GM21825 (cell line): Measurements from ENCODE around the gene MEPCE.
"Not testable (repeated sequence)": the region's sequence is repeated elsewhere in the genome, so short reads cannot be mapped to it uniquely, and the experiment has no call there.

Experiments
- ATAC-seq: cut with Tn5 transposase; IDR thresholded peaks from one replicate; pipeline ENCODE4 v1.9.1; 2021; ENCODE audit warnings: mild to moderate bottlenecking, moderate library complexity; ENCODE audit not compliant: unreplicated experiment

Gene MEPCE

DNA sequence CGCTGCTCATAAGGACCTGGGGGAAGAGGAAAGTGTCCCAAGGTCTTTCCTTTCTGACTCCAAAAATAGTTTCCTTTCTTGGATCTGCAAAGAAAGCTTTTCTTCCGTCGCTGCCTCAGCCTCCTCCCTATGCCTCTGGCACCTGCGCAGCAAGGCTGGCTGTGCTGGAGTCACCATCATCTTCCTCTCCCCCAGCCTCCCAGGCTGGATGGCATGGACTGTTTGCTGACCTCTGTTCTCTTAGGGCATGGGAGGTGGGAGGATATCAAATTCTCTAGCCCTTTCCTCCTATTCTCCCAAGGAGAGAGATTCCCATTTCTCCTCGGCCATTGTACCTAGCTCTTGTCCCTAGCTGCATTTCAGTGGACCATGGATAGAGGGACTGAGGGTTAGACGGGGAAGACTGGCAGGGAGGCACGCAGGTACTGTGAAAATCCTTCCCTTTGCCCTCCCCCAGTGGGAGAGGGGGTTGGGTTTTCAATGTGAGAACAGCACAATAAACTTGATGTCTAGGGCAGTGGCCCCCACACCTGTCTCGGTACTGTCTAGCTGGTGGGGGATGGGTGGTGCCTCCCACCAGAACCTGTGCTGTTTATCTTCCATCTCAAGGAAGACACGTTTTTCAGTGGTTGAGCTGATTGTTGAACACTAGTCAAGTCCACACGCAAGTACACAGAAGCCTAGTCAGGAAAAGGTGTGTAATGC is 4.1 kb downstream of the MEPCE start:
- no peak for ATAC-seq

DNA sequence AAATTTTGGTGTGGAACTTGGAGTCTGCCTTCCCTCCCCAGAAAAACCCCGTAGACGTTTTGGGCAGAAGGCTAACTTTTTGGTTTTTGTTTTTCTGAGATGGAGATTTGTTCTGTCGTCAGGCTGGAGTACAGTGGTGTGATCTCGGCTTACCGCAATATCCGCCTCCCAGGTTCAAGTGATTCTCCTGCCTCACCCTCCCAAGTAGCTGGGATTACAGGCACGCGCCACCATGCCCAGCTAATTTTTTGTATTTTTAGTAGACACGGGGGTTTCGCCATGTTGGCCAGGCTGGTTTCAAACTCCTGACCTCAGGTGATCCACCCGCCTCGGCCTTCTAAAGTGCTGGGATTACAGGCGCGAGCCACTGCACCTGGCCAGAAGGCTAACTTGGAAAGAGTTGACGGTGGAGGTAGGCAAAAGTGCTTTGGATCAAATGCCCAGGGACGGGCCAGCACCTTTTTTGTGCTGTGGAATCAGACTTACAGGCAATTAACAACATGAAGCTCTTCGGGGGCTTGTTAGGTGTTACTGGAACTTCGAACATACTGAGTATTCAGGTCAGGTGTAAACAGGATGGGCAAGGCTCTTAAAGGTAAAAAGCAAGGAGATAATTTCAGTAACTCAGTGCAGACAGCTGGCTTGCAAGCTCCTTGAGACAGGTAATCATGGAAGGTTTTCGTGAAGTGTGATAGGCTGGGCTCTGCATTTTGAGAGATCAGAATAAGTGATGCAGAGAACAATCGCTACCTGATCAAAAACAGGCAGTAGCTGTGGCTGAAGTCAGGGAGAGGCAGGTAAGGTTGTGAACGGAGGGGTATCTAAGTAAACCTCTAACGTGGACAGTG is 4.9 kb downstream of the MEPCE start:
- ATAC-seq, result no peak

DNA sequence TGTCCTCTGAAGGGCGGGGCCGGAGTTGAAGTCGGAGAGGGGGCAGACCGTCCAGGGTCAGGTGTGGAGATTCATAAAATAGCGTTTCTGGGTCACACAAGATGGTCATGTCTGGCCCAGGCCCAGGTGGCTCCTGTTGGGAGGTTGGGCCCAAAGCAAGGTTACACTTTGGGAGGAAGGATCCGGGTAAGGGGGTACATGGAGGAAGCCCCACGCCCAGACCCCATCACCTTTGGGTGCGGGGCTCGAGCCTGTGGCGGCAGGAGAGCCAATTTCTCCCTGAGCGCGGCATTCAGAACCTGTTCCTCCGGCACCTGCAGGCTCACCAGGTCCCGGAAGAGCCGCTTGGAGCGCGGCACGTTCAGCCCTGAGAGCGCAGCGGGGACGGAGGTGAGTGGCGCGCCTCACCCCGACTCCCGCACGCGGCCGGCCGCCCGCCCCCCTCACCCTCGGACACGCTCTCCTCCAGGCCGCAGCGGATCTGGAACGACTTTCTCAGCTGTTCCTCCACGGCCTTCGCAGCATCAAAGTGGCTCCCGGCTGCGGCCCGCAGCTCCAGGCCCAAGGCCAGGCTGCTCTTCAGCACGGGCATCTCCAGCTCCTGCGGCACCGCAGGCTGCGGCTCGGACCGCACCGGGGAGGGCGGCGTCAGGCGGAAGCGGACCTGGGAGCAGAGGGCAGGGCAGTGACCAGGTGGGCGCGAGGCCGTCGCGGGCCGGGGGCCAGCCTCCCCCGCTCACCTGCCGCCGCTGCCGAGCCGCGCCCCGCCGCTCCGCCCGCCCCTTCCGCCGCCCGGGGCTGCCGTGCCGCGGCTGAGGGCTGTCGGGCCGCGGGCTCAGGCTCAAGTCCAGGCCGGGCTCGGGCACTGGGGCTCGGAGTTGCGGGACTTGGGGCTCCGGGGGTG is 6.0 kb downstream of the MEPCE start:
- ATAC-seq, result peak; percentile 27

DNA sequence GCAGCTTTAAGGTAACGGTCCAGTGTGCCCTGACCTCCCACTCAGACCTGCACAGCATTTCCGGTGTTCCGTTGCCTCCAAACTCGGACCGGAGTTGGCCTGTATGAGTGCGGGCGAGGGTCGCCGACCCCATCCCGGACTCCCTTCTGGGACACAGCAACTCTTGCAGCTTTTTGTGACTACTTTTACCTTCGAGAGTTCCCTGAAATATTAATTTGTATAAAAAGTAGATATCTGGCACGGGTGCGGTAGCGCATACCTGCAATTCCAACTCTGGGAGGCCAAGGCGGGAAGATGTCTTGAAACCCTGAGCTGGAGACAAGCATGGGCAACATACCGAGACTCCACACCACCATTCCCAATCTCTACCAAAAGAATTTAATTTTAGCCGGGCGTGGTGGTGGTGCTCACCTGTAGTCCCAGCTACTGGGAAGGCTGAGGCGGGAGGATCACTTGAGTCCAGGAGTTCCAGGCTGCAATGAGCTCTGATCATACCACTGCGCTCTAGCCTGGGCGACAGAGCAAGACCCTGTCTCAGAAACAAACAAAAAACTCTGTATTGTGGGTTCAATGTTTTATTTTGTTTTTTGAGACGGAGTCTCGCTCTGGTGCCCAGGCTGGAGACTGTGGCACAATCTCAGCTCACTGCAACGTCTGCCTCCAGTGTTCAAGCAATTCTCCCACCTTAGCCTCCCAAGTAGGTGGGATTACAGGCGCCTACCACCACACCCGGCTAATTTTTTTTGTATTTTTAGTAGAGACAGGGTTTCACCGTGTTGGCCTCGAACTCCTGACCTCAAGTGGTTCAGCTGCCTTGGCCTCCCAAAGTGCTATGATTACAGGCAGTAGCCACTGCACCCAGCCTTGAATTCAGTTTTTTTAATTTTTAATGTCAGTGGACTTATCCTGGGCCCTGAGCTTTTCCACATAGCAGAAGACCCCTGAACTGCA is 7.8 kb downstream of the MEPCE start:
- ATAC-seq, result no peak

DNA sequence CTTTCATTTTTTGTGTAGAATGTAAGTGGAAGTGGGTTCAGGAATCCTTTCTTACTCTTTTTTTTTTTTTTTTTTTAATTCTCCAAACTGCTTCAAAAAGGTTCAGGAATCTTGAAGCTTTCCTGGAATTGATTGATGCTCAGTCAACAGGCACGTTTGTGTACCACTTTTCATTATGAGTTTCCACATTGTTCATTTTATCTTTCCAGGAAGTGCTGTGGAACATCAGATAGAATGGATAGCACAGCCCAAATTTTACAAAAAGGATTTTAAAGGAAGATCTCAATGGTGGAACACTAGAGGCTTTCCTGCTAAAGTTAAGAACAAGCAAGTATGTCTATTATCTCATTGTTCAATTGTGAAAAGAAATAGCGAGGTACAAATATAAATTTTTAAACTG is 8.5 kb downstream of the MEPCE start:
- no peak for ATAC-seq

DNA sequence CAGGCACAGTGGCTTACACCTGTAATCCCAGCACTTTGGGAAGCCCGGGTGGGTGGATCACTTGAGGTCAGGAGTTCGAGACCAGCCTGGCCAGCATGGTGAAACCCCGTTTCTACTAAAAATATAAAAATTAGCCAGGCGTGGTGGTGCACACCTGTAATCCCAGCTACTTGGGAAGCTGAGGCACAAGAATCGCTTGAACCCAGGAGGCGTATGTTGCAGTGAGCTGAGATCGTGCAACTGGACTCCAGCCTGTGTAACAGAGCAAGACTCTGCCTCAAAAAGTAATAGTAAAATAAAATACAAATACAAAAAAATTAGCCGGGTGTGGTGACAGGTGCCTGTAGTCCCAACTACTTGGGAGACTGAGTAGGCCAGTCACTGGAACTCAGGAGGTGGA is 9.1 kb downstream of the MEPCE start:
- not testable (repeated sequence) for ATAC-seq

DNA sequence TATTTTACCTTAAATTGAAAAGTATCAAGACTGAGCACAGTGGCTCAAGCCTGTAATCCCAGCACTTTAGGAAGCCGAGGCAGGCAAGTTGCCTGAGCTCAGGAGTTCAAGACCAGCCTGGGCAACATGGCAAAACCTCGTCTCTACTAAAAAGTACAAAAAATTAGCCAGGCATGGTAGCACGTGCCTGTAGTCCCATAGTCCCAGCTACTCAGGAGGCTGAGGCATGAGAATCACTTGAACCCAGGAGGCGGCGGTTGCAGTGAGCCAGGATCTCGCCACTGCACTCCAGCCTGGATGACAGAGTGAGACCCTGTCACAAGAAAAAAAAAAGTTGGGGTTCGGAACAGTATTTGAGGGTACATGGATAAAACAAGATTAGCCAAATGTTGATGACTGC is 9.6 kb downstream of the MEPCE start:
- ATAC-seq, result not testable (repeated sequence)

DNA sequence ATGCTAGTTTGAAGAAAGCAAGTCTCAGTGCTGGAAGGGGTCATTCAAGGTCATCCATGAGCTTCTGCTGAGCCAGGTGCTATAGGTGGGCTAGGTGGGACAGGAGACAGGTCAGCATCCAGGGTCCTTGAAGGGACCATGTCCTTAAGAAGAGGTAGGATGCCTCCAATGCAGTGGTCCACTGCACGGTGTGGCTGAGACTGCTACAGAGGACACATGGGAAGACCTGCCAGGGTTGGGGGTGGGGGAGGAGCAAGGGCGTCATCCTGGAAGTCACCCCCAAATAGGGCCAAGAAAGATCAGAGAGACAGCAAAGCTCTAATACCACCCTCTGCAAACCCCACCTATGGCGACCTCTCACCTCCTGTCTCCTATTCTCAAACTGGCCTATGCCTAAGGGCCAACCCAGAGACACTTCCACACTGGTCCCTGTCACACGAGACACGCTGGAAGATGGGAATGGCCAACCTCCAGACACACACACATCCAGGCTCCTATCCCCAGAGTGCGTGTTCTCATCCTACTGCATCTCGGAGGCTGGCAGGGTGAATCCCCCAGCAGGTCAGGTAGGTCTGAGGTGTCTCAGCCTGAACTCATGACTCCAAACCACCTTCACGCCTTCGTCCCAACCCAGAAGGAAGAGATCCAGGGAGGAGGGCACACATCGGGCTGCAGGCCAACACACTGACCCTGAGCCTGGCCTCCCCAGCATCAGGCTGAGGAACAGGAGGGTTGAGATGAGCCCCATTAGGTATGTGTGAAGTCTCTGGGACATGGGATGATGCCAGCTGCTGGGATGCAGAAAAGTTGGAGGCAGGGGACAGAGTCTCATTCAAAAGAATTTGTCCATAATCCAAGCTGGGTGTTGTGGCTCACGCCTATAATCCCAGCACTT is 12.3 kb downstream of the MEPCE start:
- ATAC-seq, result no peak

DNA sequence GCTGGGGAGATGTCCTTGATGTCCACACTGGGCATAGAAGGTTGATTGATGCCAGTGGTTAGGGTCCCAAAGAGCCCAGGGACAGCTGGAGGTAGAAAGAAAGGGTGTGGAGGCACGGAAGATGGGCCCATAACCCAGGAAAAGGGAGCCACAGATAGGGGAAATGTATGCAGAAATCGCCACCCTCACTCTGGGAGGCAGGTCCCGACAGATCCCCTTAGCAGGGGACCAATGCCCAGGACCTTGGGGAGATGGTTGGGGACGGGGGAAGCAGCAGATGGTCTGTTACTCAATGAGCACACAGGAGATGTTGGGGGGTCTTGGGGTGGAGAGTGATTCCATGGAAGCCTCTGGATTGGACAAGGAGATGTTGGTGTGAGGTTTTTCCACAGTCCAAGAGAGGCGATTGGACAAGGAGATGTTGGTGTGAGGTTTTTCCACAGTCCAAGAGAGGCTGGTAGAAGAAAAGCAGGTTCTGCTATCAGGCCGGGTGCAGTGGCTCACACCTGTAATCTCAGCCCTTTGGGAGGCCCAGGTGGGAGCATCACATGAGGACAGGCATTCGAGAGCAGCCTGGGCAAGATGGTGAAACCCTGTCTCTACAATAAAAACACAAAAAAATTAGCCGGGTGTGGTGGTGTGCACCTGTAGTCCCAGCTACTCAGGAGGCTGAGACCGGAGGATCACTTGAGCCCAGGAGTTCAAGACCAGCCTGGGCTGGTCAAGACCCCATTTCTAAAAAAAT is 13.6 kb downstream of the MEPCE start:
- ATAC-seq, result no peak

DNA sequence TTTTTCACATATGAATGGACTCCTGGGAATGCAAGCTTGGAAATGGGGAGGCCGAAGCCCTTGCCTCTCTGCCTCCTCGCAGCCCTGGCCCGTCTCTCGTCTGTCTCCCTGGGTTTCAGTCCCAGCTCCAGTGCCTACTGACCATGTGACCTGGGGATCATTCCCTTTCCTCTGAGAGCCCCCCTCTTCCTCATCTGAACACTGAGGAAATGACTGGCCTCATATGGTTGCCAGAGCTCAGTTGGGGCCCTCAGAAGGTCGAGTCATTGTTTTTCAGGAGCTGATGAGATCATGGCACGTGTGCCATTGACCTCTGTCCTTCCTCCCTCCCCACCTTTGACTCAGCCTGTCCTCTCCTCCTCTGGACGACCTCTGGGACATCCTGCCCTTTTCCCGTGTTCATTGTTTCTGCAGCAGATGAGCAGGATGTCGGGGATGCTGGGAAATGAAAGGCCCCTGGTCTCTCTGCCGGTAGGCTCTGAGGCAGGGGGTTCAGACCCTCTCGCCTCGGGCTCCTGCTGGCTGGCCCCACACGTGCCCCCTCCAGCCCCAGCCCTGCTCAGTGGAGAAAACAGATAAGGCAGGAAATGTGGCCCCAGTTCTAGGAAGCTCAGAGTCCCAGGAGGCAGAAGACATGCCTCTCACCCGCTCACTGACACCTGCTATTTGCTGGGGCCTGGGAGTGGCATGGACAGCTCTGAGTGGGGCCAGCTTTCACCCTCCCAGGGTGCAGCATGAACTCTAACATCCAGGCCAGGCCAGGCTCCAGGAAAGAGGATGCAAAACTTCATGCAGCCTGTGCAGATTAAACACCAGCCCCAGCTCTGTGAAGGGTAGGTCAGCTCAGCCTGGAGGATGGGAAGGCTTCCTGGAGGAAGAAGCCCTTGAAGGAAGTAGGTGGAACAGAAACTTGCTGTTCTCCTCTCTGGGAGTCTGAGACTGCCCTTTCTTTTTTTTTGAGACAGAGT is 15.0 kb downstream of the MEPCE start:
- no peak for ATAC-seq

DNA sequence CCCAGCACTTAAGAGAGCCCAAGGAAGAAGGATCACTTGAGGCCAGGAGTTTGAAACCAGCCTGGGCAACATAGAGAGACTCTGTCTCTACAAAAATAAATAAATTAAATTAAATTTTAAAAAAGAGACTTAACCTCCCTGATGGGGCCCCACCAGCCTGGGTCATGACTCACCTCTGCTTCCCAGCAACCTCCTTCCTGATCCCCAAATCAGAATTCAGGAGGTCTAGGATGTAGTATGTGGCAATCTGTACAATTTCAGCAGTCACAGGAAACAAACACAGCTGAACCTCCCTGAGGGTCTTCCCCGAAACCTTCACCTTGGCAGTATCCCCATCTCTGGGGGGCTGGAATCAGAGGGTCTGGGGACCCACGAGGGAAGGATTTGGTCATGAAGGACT is 16.4 kb downstream of the MEPCE start:
- ATAC-seq, result no peak

DNA sequence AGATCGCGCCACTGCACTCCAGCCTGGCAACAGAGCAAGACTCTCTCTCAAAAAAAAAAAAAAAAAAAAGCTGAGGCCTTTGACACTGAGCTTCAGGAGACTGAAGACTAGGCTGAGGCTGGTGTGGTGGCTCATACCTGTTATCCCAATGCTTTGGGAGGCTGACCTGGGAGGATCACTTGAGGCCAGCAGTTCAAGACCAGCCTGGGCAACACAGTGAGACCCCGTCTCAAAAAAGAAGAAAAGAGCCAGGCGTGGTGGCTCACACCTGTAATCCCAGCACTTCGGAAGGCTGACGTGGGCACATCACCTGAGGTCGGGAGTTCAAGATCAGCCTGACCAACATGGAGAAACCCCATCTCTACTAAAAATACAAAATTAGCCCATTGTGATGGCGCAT is 17.7 kb downstream of the MEPCE start:
- not testable (repeated sequence) for ATAC-seq

DNA sequence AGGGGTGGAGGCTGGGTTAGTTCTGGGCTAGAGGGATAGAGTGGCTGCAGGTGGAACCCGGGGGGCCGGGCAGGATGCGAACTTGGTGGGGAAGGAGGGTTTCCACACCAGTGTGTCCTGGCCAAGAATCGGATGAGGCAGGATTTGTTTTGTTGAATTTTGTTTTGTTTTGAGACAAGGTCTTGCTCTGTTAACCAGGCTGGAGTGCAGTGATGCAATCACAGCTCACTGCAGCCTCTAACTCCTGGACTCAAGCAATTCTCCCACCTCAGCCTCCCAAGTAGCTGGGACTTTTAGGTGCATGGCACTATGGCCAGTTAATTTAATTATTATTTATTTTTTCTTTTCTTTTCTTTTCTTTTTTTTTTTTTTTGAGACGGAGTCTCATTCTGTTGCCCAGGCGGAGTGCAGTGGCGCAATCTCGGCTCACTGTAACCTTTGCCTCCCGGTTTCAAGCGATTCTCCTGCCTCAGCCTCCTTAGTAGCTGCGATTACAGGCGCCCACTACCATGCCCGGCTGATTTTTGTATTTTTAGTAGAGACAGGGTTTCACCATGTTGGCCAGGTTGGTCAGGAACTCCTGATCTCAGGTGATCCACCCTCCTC is 19.7 kb downstream of the MEPCE start:
- no peak for ATAC-seq

DNA sequence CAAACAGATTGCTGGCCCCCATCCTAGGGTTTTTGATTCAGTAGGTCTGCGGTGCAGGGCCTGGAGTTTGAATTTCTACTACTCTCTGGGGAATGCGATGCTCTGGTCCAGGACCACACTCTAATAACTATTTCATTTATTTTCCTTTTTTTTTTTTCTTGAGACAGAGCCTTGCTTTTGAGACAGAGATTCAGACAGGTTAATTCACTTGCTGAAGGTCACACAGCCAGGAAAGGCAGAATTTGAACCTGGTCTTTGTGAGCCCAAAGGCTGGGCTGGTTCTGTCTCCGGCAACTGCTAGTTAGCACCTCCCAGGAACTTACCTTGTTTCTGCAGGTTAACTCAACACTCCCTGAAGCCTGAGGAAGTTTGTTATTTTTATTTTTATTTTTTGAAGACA is 22.9 kb downstream of the MEPCE start:
- no peak for ATAC-seq

DNA sequence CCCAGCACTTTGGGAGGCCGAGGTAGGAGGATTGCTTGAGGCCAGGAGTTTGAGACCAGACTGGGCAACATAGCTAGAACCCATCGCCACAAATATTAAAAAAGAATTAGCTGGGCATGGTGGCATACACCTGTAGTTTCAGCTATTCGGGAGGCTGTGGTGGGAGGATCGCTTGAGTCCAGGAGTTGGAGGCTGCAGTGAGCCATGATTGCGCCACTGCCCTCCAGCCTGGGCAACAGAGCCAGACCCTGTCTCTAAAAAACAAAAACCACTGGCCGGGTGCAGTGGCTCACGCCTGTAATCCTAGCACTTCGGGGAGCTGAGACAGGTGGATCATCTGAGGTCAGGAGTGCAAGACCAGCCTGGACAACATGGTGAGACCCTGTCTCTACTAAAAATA is 24.2 kb downstream of the MEPCE start:
- not testable (repeated sequence) for ATAC-seq

DNA sequence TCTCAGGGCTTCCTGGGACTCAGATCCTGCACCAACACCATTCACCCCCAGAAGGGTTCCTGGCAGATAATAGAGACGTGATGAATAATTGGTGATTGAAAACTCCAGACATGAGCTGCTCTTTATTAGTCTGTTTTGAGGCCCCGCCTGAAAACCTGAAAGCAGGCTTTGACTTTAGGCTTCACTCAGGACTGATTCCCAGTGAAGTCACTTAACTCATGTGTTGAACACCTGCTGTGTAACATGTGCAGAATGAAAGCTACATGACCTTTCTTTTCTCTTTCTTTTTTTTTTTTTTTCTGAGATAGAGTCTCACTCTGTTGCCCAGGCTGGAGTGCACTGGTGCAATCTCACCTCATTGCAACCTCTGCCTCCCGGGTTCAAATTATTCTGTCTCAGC is 25.6 kb downstream of the MEPCE start:
- ATAC-seq, result no peak

DNA sequence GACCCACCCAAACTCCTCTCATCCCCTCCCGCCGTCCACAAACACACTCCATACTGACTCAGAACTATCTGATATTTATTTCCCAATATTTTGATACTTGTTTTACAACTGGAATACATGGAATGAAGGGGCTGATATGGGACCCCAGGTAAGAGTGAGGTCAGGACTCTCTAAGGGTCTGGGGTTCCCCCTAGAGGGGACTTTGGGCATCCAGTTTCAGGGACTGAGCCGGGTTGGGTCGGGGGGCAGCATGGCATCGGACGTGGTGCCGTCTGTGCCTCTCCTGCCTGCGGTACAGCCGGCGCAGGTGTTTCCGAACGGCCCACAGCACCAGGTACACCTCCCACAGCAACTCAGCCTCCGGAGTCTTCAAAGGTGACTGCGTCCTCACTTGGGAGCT is 26.9 kb downstream of the MEPCE start:
- ATAC-seq, result no peak
